Endothelial cell of umbilical vein (primary cell): Measurements from ENCODE around the gene KLHL30. TPM values are rescaled to one million over a fixed set of nuclear protein-coding genes. Genes with fewer than 3 reads are reported as not detected.
A peak's percentile ranks its signal among the peaks of the same experiment; 100 is the strongest.

Experiments
- BruUV-seq: library from RNA; stranded (reverse); fragments of 400-500 nt; replicated peaks from 2 replicates; lab custom pipeline; 2021; lab: Mats Ljungman, UMichigan
- CTCF ChIA-PET: fragments of 300-600, 350-600 bp; sonication (Branson Sonifier 250); formaldehyde crosslinking; loops from one replicate; lab custom pipeline; 2021; ENCODE audit warnings: antibody characterized with exemption, inconsistent platforms; lab: Charles Lee
- POLR2A ChIA-PET: fragments of 300-600, 350-600 bp; sonication (Branson Sonifier 250); formaldehyde crosslinking; loops from one replicate; lab custom pipeline; 2021; ENCODE audit warnings: antibody characterized with exemption, inconsistent platforms; lab: Charles Lee
- DNase-seq: peaks from one replicate; pipeline ENCODE4 v3.0.0-alpha.2; 2011; ENCODE audit warnings: low read depth, low spot score
- FAIRE-seq: peaks from 2 replicates; lab custom pipeline; 2011; peaks lifted over from hg19 to GRCh38; lab: Jason Lieb, UNC
- H2AFZ ChIP-seq: 2 replicates; pipeline ENCODE4 v1.6.0; 2012; ENCODE audit warnings: low read depth, low read length, control low read depth, inconsistent platforms
- H3K27ac ChIP-seq: 2 replicates; pipeline ENCODE4 v1.5.1; 2011; ENCODE audit warnings: low read depth, mild to moderate bottlenecking, control low read depth, low read length, moderate library complexity; ENCODE audit not compliant: insufficient read depth
- H3K27me3 ChIP-seq, 2 experiments: 2 replicates each; pipeline versions ENCODE4 v1.6.0 to v1.6.1; 2011; ENCODE audit warnings: low read length in 2 of 2, mixed read lengths in 1 of 2; ENCODE audit not compliant: control insufficient read depth in 2 of 2, insufficient read depth in 2 of 2
- H3K36me3 ChIP-seq, 2 experiments: 2 replicates in 1 of 2; 3 replicates in 1 of 2; pipeline ENCODE4 v1.5.1; 2011; ENCODE audit warnings: low read length in 2 of 2, mild to moderate bottlenecking in 1 of 2, moderate library complexity in 1 of 2; ENCODE audit not compliant: control insufficient read depth in 2 of 2, insufficient read depth in 2 of 2; ENCODE audit errors: extremely low read depth in 1 of 2
- H3K4me1 ChIP-seq: 3 replicates; pipeline ENCODE4 v1.5.1; 2011; ENCODE audit warnings: mild to moderate bottlenecking, low read length; ENCODE audit not compliant: control insufficient read depth, insufficient read depth; ENCODE audit errors: extremely low read depth
- H3K4me2 ChIP-seq: 2 replicates; pipeline ENCODE4 v1.6.1; 2011; ENCODE audit warnings: low read length, control low read depth, mixed read lengths; ENCODE audit not compliant: insufficient read depth
- H3K4me3 ChIP-seq, 3 experiments: fragments of 200-600 bp in 1 of 3; sonication (generic), shearing (Covaris generic) in 1 of 3; replicated peaks in 1 of 3; 2 replicates each; pipeline ENCODE4 v1.5.1; 2011 to 2016; ENCODE audit warnings: control low read depth in 3 of 3, low read length in 3 of 3, mild to moderate bottlenecking in 2 of 3, inconsistent platforms in 1 of 3, low read depth in 1 of 3, moderate library complexity in 1 of 3; ENCODE audit not compliant: insufficient read depth in 1 of 3
- H3K79me2 ChIP-seq: 2 replicates; pipeline ENCODE4 v1.6.0; 2012; ENCODE audit warnings: low read length, inconsistent platforms; ENCODE audit not compliant: control insufficient read depth, insufficient read depth
- H3K9ac ChIP-seq: replicated peaks from 2 replicates; pipeline ENCODE3; 2011; ENCODE audit warnings: low read length, control low read depth; ENCODE audit not compliant: insufficient read depth; ENCODE audit errors: extremely low read depth
- H3K9me1 ChIP-seq: replicated peaks from 3 replicates; pipeline ENCODE4 v1.6.0; 2011; ENCODE audit warnings: mild to moderate bottlenecking, low read length; ENCODE audit not compliant: control insufficient read depth, insufficient read depth; ENCODE audit errors: extremely low read depth
- H3K9me3 ChIP-seq: replicated peaks from 2 replicates; pipeline ENCODE4 v1.5.1; 2012; ENCODE audit warnings: low read length, inconsistent platforms; ENCODE audit not compliant: control insufficient read depth, insufficient read depth
- H4K20me1 ChIP-seq: replicated peaks from 2 replicates; pipeline ENCODE3; 2011; ENCODE audit warnings: mild to moderate bottlenecking, low read length; ENCODE audit not compliant: control insufficient read depth, insufficient read depth; ENCODE audit errors: extremely low read depth
- CTCF ChIP-seq, 2 donors: IDR thresholded peaks; 1 replicate in 1 of 2; 2 replicates in 1 of 2; pipeline ENCODE4 v1.5.1; 2011; ENCODE audit warnings: low read length in 2 of 2, mild to moderate bottlenecking in 2 of 2, moderate library complexity in 2 of 2, control low read depth in 1 of 2, inconsistent platforms in 1 of 2, low read depth in 1 of 2; ENCODE audit not compliant: insufficient read depth in 1 of 2; ENCODE audit errors: extremely low read depth in 1 of 2
- POLR2AphosphoS5 ChIP-seq: IDR thresholded peaks from 2 replicates; pipeline ENCODE4 v1.6.1; 2012; ENCODE audit warnings: low read depth, mild to moderate bottlenecking, control low read depth, low read length, moderate library complexity; ENCODE audit not compliant: insufficient read depth
- dilution Hi-C: fragments of 300-500 bp; cut with MboI; formaldehyde crosslinking; loops from one replicate; pipeline ENCODE4 v1.15.0; 2019; ENCODE audit warnings: low sequenced_read_pairs; ENCODE audit not compliant: extremely low pct_ligation_motif_present
- intact Hi-C: fragments of 100-400 bp; cut with micrococcal nuclease; formaldehyde crosslinking; loops from one replicate; pipeline ENCODE4 v1.10.0; 2022
- polyA plus RNA-seq, 4 experiments: library from polyadenylated mRNA; depleted of rRNA in 3 of 4; stranded (reverse) in 3 of 4; unstranded in 1 of 4; fragments of >200 nt; gene quantifications; 2 replicates each; pipeline versions ENCODE4 v1.2.1 to v1.2.3, GENCODE V29; 2011 to 2012; ENCODE audit warnings: missing spikeins in 1 of 4
- total RNA-seq: library from RNA; stranded (reverse); gene quantifications from 2 replicates; pipeline ENCODE4 v1.2.3, GENCODE V29; 2021

KLHL30 gene
- total and polyA plus RNA-seq, 2 donors (not counting 3 experiments of a cell fraction or from before 2014, with no cell fraction given): not detected

- no peaks in the 10 kb centered on the region for H4K20me1 ChIP-seq
- H3K9me1 ChIP-seq: no peaks in the 10 kb centered on the region
- no peak overlapping the region for H3K4me3 ChIP-seq
- no peak overlapping the region for H3K4me2 ChIP-seq
- H3K9me3 ChIP-seq: no peaks in the 10 kb centered on the region
- no peak overlapping the region for H3K27ac ChIP-seq
- ChIA-PET POLR2A (no interaction called here), CTCF (interaction anchor here (1.0 to 3.2 kb wide), 6 partner anchors 7 to 302 kb away, joined by 3 to 35 read pairs (median 4); no protein-coding TSS in a partner anchor)
- no TSS peak for BruUV-seq
- no peaks in the 10 kb centered on the region for H3K4me1 ChIP-seq
- H3K27me3 ChIP-seq: peaks cover 4 to 13% of the 10 kb centered on the region in 2 experiments
- peak in 1 of 2 donors; percentile 22 for TF ChIP-seq CTCF (IDR thresholded peaks at IDR 0.05; ENCODE audit: extremely low read depth in 1 of 2, insufficient read depth in 1 of 2, low read depth in 1 of 2, low read length in 2 of 2)
- no peak for TF ChIP-seq POLR2AphosphoS5
- dilution Hi-C loops: no loop called here
- H3K36me3 ChIP-seq: no peaks in the 10 kb centered on the region
- H2AFZ ChIP-seq: no peak overlapping the region
- intact Hi-C loops: loop anchor here (1.0 kb wide), 1 partner anchor 103 kb away; no protein-coding TSS in a partner anchor
- H3K79me2 ChIP-seq: no peaks in the 10 kb centered on the region
- FAIRE-seq (no peak), DNase-seq (no peak)
- no peak overlapping the region for H3K9ac ChIP-seq
These were observed 22.0 kb downstream of the KLHL30 start for GRCh38 chr2:238160206-238161129.
